ENCODE data around the gene SH3BP2.

GRCh38 chr4:2783790-2784189 is 9.1 kb upstream of the SH3BP2 start:
- no peak for TF ChIP-seq CTCF (IDR thresholded peaks at IDR 0.05)
- no peak for TF ChIP-seq POLR2A (IDR thresholded peaks at IDR 0.05)

Measured in body of pancreas (tissue), 4 donors.